K562 (cell line): Measurements from ENCODE around the gene CRIP3. TPM values are rescaled to one million over a fixed set of nuclear protein-coding genes. Genes with fewer than 3 reads are reported as not detected.

ENCODE experiments used
- ATAC-seq: fragments of 200-7000 bp; cut with Tn5 transposase; 3 replicates; pipeline ENCODE4 v1.9.1; 2020; ENCODE audit warnings: moderate library complexity
- BruUV-seq: library from RNA; stranded (reverse); fragments of 400-500 nt; replicated peaks from 2 replicates; lab custom pipeline; 2021; lab: Mats Ljungman, UMichigan
- CTCF ChIA-PET: fragments of 300-600 bp; formaldehyde crosslinking; extraction: SDS; loops from one replicate; lab custom pipeline; 2021; ENCODE audit warnings: low intra/inter-chr PET ratio; lab: Yijun Ruan, JAX
- POLR2A ChIA-PET: fragments of 300-600, 350-650 bp; sonication (Branson Sonifier 250); formaldehyde crosslinking; extraction: SDS; loops from one replicate; lab custom pipeline; 2021; ENCODE audit warnings: antibody characterized with exemption, inconsistent platforms; lab: Yijun Ruan, JAX
- DNase-seq, 4 experiments: peaks; one replicate each; pipeline versions ENCODE4 v3.0.0 to v3.0.0-alpha.2; 2011 to 2018; ENCODE audit warnings: low spot score in 3 of 4, mixed read lengths in 3 of 4; ENCODE audit errors: extremely low read depth in 1 of 4
- FAIRE-seq: peaks from 2 replicates; lab custom pipeline; 2011; peaks lifted over from hg19 to GRCh38; lab: Jason Lieb, UNC
- H2AFZ ChIP-seq: 2 replicates; pipeline ENCODE4 v1.6.0; 2011; ENCODE audit warnings: low read depth, low read length, control low read depth, inconsistent platforms
- H3K27ac ChIP-seq: fragments of 200-600 bp; 3 replicates; pipeline ENCODE4 v1.8.0; 2011; ENCODE audit warnings: low read depth, mild to moderate bottlenecking, control low read depth, inconsistent platforms, low read length, moderate library complexity, mixed read lengths; ENCODE audit errors: extremely low read depth
- H3K27me3 ChIP-seq, 2 experiments: fragments of 300-600 bp in 1 of 2; 2 replicates in 1 of 2; 3 replicates in 1 of 2; pipeline versions ENCODE4 v1.6.0 to v1.8.0; 2011; ENCODE audit warnings: inconsistent platforms in 2 of 2, low read length in 2 of 2, mild to moderate bottlenecking in 1 of 2, mixed read lengths in 1 of 2, moderate library complexity in 1 of 2; ENCODE audit not compliant: control insufficient read depth in 2 of 2, insufficient read depth in 2 of 2
- H3K36me3 ChIP-seq: fragments of 300-600 bp; 3 replicates; pipeline ENCODE4 v1.8.0; 2011; ENCODE audit warnings: mild to moderate bottlenecking, low read length, inconsistent platforms; ENCODE audit not compliant: control insufficient read depth, insufficient read depth
- H3K4me1 ChIP-seq, 2 experiments: fragments of 200-600 bp in 1 of 2; replicated peaks in 1 of 2; 2 replicates in 1 of 2; 3 replicates in 1 of 2; pipeline versions ENCODE4 v1.5.1 to v1.8.0; 2011; ENCODE audit warnings: inconsistent platforms in 2 of 2, low read length in 2 of 2, mild to moderate bottlenecking in 1 of 2, mixed read lengths in 1 of 2, moderate library complexity in 1 of 2; ENCODE audit not compliant: control insufficient read depth in 2 of 2, insufficient read depth in 2 of 2
- H3K4me2 ChIP-seq: 2 replicates; pipeline ENCODE4 v1.6.1; 2011; ENCODE audit warnings: low read length, control low read depth, inconsistent platforms, mixed read lengths; ENCODE audit not compliant: insufficient read depth
- H3K4me3 ChIP-seq: fragments of 200-600 bp; sonication (generic), shearing (Covaris generic); 2 replicates; pipeline ENCODE4 v1.5.1; 2016; ENCODE audit warnings: control low read depth, inconsistent platforms
- H3K79me2 ChIP-seq: fragments of 200-600 bp; 3 replicates; pipeline ENCODE4 v1.8.0; 2011; ENCODE audit warnings: low read length, inconsistent platforms; ENCODE audit not compliant: control insufficient read depth, insufficient read depth
- H3K9ac ChIP-seq, 2 experiments: 2 replicates each; pipeline versions ENCODE4 v1.6.0 to v1.6.1; 2011; ENCODE audit warnings: low read depth in 2 of 2, low read length in 2 of 2, control low read depth in 1 of 2, inconsistent platforms in 1 of 2, mild to moderate bottlenecking in 1 of 2, mixed read lengths in 1 of 2; ENCODE audit not compliant: insufficient read depth in 1 of 2
- H3K9me1 ChIP-seq: one replicate; pipeline ENCODE4 v1.6.0; 2011; ENCODE audit warnings: inconsistent platforms, mild to moderate bottlenecking, low read length, moderate library complexity; ENCODE audit not compliant: control insufficient read depth, insufficient read depth
- H3K9me3 ChIP-seq: replicated peaks from 2 replicates; pipeline ENCODE4 v1.5.1; 2011; ENCODE audit warnings: low read depth, low read length, inconsistent platforms; ENCODE audit not compliant: control insufficient read depth, insufficient read depth
- H4K20me1 ChIP-seq: replicated peaks from 2 replicates; pipeline ENCODE4 v1.6.1; 2011; ENCODE audit warnings: low read length, inconsistent platforms, mixed read lengths; ENCODE audit not compliant: control insufficient read depth, insufficient read depth
- CHCHD3 ChIP-seq: fragments of 250-450 bp; sonication (Bioruptor Pico); IDR thresholded peaks from 2 replicates; pipeline ENCODE4 v2.1.2; 2022; ENCODE audit warnings: mild to moderate bottlenecking
- CTBP1 ChIP-seq: fragments of 450-650 bp; IDR thresholded peaks from 2 replicates; pipeline ENCODE4 v1.6.1; 2016; ENCODE audit warnings: borderline replicate concordance
- HMG20A ChIP-seq: fragments of 450-650 bp; formaldehyde crosslinking; conservative IDR thresholded peaks from 2 replicates; pipeline ENCODE4 v1.4.0; 2020; ENCODE audit warnings: mild to moderate bottlenecking, mixed read lengths
- MEIS2 ChIP-seq: fragments of 450-650 bp; IDR thresholded peaks from 2 replicates; pipeline ENCODE4 v1.6.1; 2014; ENCODE audit warnings: mild to moderate bottlenecking; ENCODE audit not compliant: partially characterized antibody
- SIN3A ChIP-seq, 2 experiments: fragments of 150-350 bp in 1 of 2; IDR thresholded peaks; 2 replicates each; pipeline ENCODE4 v1.6.1; 2011 to 2016; ENCODE audit warnings: borderline replicate concordance in 2 of 2, low read depth in 2 of 2, low read length in 2 of 2, mild to moderate bottlenecking in 2 of 2, moderate library complexity in 2 of 2; ENCODE audit not compliant: control insufficient read depth in 1 of 2
- SPI1 ChIP-seq: IDR thresholded peaks from 2 replicates; pipeline ENCODE4 v1.6.1; 2011; ENCODE audit warnings: low read depth, low read length, control low read depth, borderline replicate concordance
- TAF15 ChIP-seq: fragments of 200-400 bp; formaldehyde crosslinking; IDR thresholded peaks from 2 replicates; pipeline ENCODE4 v1.6.1; 2017; ENCODE audit warnings: mild to moderate bottlenecking, low read depth, low read length, moderate library complexity
- TCFL5 ChIP-seq: fragments of 250-450 bp; sonication (Bioruptor Pico); conservative IDR thresholded peaks from 2 replicates; pipeline ENCODE4 v1.6.1; 2021; ENCODE audit warnings: mild to moderate bottlenecking, moderate library complexity, matching md5 sums
- TSC22D4 ChIP-seq: fragments of 450-650 bp; IDR thresholded peaks from 2 replicates; pipeline ENCODE4 v1.6.1; 2016; ENCODE audit warnings: missing genetic modification characterization, missing biosample characterization, control low read depth
- WGBS: fragments of 100-300 bp; shearing (Covaris generic); methylation state at CpG from one replicate; pipeline ENCODE4 v1.1.6; 2016; ENCODE audit warnings: low coverage, mixed read lengths; ENCODE audit not compliant: insufficient coverage; ENCODE audit errors: missing lambda C conversion rate; 5-methylcytosine and 5-hydroxymethylcytosine counted together
- in situ Hi-C: fragments of 300-500 bp; cut with MboI; formaldehyde crosslinking; loops from 4 replicates; pipeline ENCODE4 v1.15.0; 2018; ENCODE audit warnings: inconsistent platforms, mixed read lengths
- intact Hi-C: fragments of 100-400 bp; cut with micrococcal nuclease; formaldehyde crosslinking; loops from 2 replicates; pipeline ENCODE4 v1.14.2; 2022
- polyA plus RNA-seq, 8 experiments: library from polyadenylated mRNA; depleted of rRNA in 4 of 8; stranded (reverse) in 5 of 8; unstranded in 3 of 8; fragments of >200 nt; fragmentation: Nextera tagmentation in 2 of 8; fragmentation: Illumina TruSeq in 1 of 8; extraction: Ambion mirVana in 2 of 8; extraction: Trizol in 1 of 8; gene quantifications; 2 replicates each; pipeline versions ENCODE4 v1.2.1 to v1.2.3, GENCODE V29; 2011 to 2014; ENCODE audit warnings: inconsistent platforms in 1 of 8, missing spikeins in 1 of 8
- total RNA-seq, 7 experiments: library from RNA; depleted of rRNA in 6 of 7; stranded (reverse); fragments of >200 nt in 6 of 7; fragmentation: Illumina TruSeq in 2 of 7; extraction: Trizol in 2 of 7; gene quantifications; 2 replicates each; pipeline versions ENCODE4 v1.2.1 to v1.2.3, GENCODE V29; 2011 to 2021; ENCODE audit warnings: low replicate concordance in 1 of 7
- TF ChIP-seq, protein P1 (sequence below): fragments of 450-650 bp; IDR thresholded peaks from 2 replicates; pipeline ENCODE4 v1.6.1; 2016

The CRIP3 gene
- total and polyA plus RNA-seq, 9 of the 15 experiments (the other 6 are each of a cell fraction or from before 2014, with no cell fraction given) = 0.36 to 2.1 (median 0.87) TPM

DNA sequence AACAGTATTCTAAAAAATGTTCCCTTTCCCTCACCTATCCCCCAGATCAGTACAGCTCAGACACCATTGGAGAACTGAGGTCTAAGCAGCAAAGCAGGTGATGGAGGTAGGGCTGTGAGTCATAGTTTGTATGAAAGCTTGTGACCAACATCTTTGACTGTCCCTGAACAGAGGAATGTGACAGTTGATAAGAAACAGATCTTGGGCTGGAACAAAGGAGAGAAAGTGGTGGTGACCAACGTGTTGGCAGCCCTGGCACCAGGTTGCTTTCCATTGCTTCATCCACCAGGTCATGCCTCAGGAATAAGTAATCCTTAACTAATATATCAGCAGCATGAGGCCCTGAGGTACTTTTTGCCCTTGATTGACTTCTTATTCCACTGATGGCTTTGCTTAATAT is 19.9 kb upstream of the CRIP3 start (continued):
- TF ChIP-seq, protein P1, sequence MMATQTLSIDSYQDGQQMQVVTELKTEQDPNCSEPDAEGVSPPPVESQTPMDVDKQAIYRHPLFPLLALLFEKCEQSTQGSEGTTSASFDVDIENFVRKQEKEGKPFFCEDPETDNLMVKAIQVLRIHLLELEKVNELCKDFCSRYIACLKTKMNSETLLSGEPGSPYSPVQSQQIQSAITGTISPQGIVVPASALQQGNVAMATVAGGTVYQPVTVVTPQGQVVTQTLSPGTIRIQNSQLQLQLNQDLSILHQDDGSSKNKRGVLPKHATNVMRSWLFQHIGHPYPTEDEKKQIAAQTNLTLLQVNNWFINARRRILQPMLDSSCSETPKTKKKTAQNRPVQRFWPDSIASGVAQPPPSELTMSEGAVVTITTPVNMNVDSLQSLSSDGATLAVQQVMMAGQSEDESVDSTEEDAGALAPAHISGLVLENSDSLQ = peak; percentile 22; the same call in 1 of the 2 replicates
- TF ChIP-seq CTBP1 = peak; percentile 66

DNA sequence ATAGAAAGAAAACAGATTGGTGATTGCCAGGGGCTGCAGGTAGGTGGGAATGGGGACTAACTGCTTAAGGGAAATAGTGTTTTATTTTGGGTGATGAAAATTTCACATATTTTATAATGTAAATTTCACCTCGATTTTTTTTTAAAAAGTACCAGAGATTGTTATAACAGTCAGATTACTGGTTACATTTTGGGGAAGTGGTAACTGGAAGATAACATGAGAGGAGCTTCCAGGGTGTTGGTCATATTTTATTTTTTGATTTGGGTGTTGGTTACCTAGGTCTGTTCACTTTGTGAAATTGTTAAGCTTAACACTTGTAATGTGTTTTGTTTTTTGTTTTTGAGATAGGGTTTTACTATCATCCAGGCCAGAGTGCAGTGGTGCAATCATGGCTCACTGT is 17.2 kb upstream of the CRIP3 start:
- in situ Hi-C loops = no loop called here
- WGBS = 4% methylated on average over 1 of the region's 1 CpG
- Histone ChIP-seq H3K4me1 (no peaks in the 10 kb centered on the region; a peak in 1 of 5 replicates), H3K9me3 (no peaks in the 10 kb centered on the region), H2AFZ (no peak overlapping the region), H3K27ac (no peak overlapping the region), H4K20me1 (no peaks in the 10 kb centered on the region), H3K36me3 (no peaks in the 10 kb centered on the region), H3K9ac (no peak overlapping the region), H3K79me2 (no peaks in the 10 kb centered on the region), H3K9me1 (no peaks in the 10 kb centered on the region), H3K4me2 (no peak overlapping the region), H3K27me3 (peaks cover 4 to 7% of the 10 kb centered on the region in 2 experiments; a peak in 1 of 5 replicates), H3K4me3 (no peak overlapping the region)
- FAIRE-seq = no peak
- TF ChIP-seq MEIS2 (no peak), TAF15 (no peak), HMG20A (CRISPR knock-in tag) (no peak), SPI1 (peak; percentile 74; the same call in 1 of the 2 replicates), TSC22D4 (tag) (no peak), TCFL5 (CRISPR knock-in tag) (no peak), SIN3A (IDR thresholded peaks at IDR 0.05; ENCODE audit: borderline replicate concordance in 2 of 2, control insufficient read depth in 1 of 2, low read depth in 2 of 2, low read length in 2 of 2) (no peak), CHCHD3 (CRISPR knock-in tag) (no peak)
- POLR2A ChIA-PET = interaction anchor here (0.9 to 1.2 kb wide), 2 partner anchors 11 to 33 kb away, joined by 3 read pairs; no protein-coding TSS in a partner anchor
- ATAC-seq = no peak
- intact Hi-C loops = no loop called here
- no peak for DNase-seq
- CTCF ChIA-PET = no interaction called here
- BruUV-seq = no TSS peak
